ENCODE measurements around the gene TBPL2.

GRCh38 chr14:55381040-55381439, 59.4 kb downstream of the TBPL2 start:
- TF ChIP-seq CTCF (IDR thresholded peaks at IDR 0.05) (no peak), POLR2A (IDR thresholded peaks at IDR 0.05) (no peak), POLR2AphosphoS5 (IDR thresholded peaks at IDR 0.05; ENCODE audit: insufficient read depth in 1 of 2, low read depth in 1 of 2) (no peak)
